Activated CD8-positive, alpha-beta memory T cell treated with anti-CD3 and anti-CD28 coated beads, Interleukin-2, amount 50 U/mL, for 24 hours (primary cell): ENCODE results near the gene KRT84.

Experiments used
- DNase-seq: peaks from one replicate; pipeline ENCODE4 v3.0.0-alpha.2; 2020; ENCODE audit errors: extremely low read depth

KRT84 gene

GRCh38 chr12:52385226-52385702, at the start of gene KRT84:
TSS of gene KRT84 (minus strand) at chr12:52385652. CDS start at chr12:52385585, 67 bp downstream.
- no peak for DNase-seq

GRCh38 chr12:52434760-52435530, 49.5 kb upstream of the KRT84 start:
- DNase-seq = no peak

- DNase-seq = no peak
These were observed 48.8 kb upstream of the KRT84 start, which contains the start of gene KRT75 for GRCh38 chr12:52434081-52434733. TSS of gene KRT75 (minus strand) at chr12:52434371. CDS start at chr12:52434304, 67 bp downstream.

GRCh38 chr12:52433501-52434080, 48.1 kb upstream of the KRT84 start:
- no peak for DNase-seq

GRCh38 chr12:52432559-52433207, 47.2 kb upstream of the KRT84 start:
- DNase-seq = no peak

GRCh38 chr12:52428121-52428520, 42.7 kb upstream of the KRT84 start:
- no peak for DNase-seq

- DNase-seq = no peak
These were observed 41.6 kb upstream of the KRT84 start for GRCh38 chr12:52427083-52427482.

GRCh38 chr12:52426034-52426433, 40.6 kb upstream of the KRT84 start:
- no peak for DNase-seq

- no peak for DNase-seq
These were observed 40.0 kb upstream of the KRT84 start for GRCh38 chr12:52425466-52425865.

GRCh38 chr12:52423661-52424500, 38.4 kb upstream of the KRT84 start:
- DNase-seq = no peak

- no peak for DNase-seq
These were observed 37.6 kb upstream of the KRT84 start for GRCh38 chr12:52423035-52423434.

GRCh38 chr12:52419656-52420055, 34.2 kb upstream of the KRT84 start:
- no peak for DNase-seq

- DNase-seq = no peak
These were observed 33.2 kb upstream of the KRT84 start for GRCh38 chr12:52418576-52419110.

- DNase-seq = no peak
These were observed 32.3 kb upstream of the KRT84 start for GRCh38 chr12:52417740-52418139.

- DNase-seq = no peak
These were observed 31.3 kb upstream of the KRT84 start for GRCh38 chr12:52416795-52417194.

- DNase-seq = no peak
These were observed 30.7 kb upstream of the KRT84 start for GRCh38 chr12:52415870-52416750.

- no peak for DNase-seq
These were observed 29.5 kb upstream of the KRT84 start for GRCh38 chr12:52414936-52415335.

- no peak for DNase-seq
These were observed 28.4 kb upstream of the KRT84 start for GRCh38 chr12:52413782-52414345.

GRCh38 chr12:52413202-52413601, 27.8 kb upstream of the KRT84 start:
- no peak for DNase-seq

- no peak for DNase-seq
These were observed 26.4 kb upstream of the KRT84 start for GRCh38 chr12:52411815-52412214.
